Forelimb muscle (tissue), 1 donor: ENCODE results near the gene PEAK1. TPM values are rescaled to one million over a fixed set of nuclear protein-coding genes. Genes with fewer than 3 reads are reported as not detected.

Experiments used
- DNase-seq: peaks from one replicate; pipeline ENCODE4 v3.0.0-alpha.2; 2013; ENCODE audit warnings: low read depth
- polyA plus RNA-seq: library from polyadenylated mRNA; unstranded; fragments of 120-200 nt; gene quantifications from one replicate; pipeline ENCODE4 v1.2.1, GENCODE V29; 2013; ENCODE audit not compliant: insufficient read length

PEAK1 gene
- polyA plus RNA-seq, 1 donor: 35.2 TPM

DNA sequence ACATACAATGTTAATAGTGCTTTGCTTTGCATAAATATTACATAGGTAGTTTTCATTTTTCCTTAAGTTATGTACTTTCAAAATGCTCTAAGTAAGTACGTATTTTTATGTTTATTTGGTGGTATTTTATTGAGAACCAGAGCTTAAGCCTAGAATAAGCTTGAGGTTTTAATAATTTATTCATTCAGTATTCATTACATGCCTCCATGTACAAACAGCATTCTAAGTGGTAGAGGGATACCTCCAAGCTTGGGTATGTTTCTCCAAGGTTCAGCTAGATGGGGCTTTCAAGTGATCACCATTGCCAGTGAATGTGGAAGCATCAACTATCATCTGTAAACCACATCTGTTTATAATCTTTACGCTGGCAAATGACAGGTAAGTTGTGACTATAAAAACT lies 52.3 kb downstream of the PEAK1 start:
- no peak for DNase-seq

- no peak for DNase-seq
Observed at GRCh38 chr15:77361456-77361855, 58.4 kb downstream of the PEAK1 start.

- no peak for DNase-seq
Observed at GRCh38 chr15:77358545-77359240, 61.2 kb downstream of the PEAK1 start.

DNA sequence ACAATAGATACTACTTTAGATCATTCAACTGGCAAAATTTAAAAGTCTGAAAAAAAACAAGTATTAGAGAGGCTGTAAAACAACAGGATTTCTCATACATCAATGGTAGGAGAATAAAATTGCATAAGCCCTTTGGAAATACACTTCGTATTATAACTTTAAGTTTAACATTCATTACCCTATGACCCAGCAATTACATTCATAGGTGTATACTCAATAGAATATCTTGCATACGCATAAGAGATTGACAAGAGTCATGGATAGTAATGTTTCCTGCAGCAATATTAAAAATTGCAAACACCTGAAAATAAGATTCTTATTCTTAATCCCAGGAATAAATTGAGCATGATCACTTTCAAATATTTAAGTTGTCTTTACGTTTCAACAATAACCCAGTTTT lies 63.6 kb downstream of the PEAK1 start:
- no peak for DNase-seq

GRCh38 chr15:77355321-77355720 lies 64.6 kb downstream of the PEAK1 start:
- no peak for DNase-seq

GRCh38 chr15:77354063-77354462 lies 65.8 kb downstream of the PEAK1 start:
- no peak for DNase-seq

GRCh38 chr15:77352887-77353286 lies 67.0 kb downstream of the PEAK1 start:
- DNase-seq: peak; percentile 50

DNA sequence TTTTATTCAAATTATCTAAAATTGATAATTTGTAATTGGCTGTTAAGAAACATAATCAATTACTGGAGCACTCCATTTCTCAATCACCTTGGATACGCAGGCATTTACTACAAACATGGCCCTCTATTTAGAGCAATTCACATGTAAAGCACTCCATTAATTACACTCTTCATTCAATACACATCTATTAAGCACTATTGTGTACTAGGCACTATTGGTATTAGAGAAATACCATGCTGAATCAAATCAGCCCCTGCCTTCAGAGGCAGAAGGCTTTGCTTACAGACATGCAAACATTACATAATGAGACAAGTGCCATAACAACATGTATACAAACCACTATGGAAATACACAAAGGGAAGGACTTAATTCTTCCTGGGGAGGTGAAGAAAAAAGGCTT lies 69.1 kb downstream of the PEAK1 start:
- DNase-seq: no peak

- DNase-seq: no peak
Observed at GRCh38 chr15:77349666-77350065, 70.2 kb downstream of the PEAK1 start.

- no peak for DNase-seq
Observed at GRCh38 chr15:77348511-77348910, 71.4 kb downstream of the PEAK1 start.

- no peak for DNase-seq
Observed at GRCh38 chr15:77347197-77347596, 72.7 kb downstream of the PEAK1 start.

GRCh38 chr15:77346245-77347036 lies 73.5 kb downstream of the PEAK1 start:
- no peak for DNase-seq

GRCh38 chr15:77342807-77343206 lies 77.1 kb downstream of the PEAK1 start:
- DNase-seq: no peak

- DNase-seq: no peak
Observed at GRCh38 chr15:77340245-77340644, 79.7 kb downstream of the PEAK1 start.

DNA sequence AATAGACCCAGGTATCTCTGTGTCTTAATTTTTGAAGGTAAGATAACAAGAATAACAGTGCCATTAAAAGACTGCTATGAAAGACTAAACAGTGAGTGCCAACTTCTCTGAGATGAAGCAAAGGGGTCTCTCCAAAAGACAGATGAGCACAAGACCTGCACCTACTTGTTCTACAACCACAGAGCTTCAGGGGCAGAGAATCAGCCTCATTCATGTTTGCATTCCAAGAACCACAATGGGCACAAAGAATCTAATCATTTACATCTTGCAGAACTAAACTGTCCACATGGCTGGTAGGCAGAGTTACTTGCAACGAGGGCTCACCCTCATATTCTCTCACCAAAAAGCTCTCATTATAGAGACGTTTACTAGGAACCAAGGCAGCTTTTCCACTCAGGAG lies 83.9 kb downstream of the PEAK1 start:
- DNase-seq: no peak

DNA sequence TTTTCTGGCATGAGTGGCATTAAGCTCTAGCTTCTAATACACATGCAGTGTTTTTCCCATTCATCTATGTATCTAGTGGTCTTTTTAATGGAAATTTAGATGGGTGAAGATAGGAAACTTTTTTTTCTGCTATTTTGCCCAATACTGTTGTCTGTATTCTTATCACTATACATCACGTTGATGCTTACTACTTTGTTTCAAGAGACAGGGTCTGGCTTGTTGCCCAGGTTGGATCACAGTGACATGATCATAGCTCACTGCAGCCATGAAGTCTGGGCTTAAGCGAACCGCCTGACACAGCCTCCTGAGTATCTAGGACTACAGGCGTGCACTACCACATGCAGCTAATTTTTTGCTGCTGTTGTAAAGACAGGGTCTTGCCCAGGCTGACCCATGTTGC lies 84.6 kb downstream of the PEAK1 start:
- no peak for DNase-seq

DNA sequence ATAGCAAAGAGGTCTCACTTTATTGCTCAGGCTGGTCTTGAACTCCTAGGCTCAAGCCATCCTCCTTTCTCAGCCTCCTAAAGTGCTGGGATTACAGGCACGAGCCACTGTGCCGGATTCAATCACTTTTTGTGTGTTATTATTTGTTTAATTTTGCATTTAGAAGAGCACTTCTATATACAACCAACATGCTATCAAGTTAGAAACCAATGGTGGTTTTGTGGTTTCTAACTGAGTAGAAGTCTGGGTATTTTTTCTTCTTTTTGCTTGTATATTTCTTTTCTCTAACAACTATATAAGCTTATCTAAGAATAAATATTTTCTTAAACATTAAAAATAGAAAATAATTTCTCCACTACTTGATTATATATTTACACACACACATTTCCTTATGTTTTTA lies 86.7 kb downstream of the PEAK1 start:
- DNase-seq: no peak

DNA sequence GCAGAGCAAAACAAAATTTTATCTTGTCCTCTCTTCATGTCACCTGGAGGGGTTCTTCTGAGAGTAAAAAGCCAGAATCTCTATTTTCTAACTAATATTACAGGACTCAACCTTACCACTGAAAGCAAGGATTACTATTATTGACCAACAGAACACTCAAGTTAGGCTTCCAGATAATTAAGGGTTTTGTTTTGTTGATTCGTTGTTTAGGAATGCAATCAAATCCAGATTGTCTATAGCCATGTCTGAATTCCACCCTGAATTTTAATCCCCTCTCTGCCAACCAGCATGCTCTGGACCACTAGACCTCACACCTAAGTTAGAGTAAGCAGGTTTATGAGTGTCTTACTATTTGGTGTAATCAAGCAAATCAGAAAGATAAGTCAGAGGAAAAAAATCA lies 90.7 kb downstream of the PEAK1 start:
- DNase-seq: no peak

GRCh38 chr15:77327844-77328529 lies 91.9 kb downstream of the PEAK1 start:
- no peak for DNase-seq

GRCh38 chr15:77327168-77327567 lies 92.7 kb downstream of the PEAK1 start:
- no peak for DNase-seq

GRCh38 chr15:77326366-77326765 lies 93.5 kb downstream of the PEAK1 start:
- no peak for DNase-seq

DNA sequence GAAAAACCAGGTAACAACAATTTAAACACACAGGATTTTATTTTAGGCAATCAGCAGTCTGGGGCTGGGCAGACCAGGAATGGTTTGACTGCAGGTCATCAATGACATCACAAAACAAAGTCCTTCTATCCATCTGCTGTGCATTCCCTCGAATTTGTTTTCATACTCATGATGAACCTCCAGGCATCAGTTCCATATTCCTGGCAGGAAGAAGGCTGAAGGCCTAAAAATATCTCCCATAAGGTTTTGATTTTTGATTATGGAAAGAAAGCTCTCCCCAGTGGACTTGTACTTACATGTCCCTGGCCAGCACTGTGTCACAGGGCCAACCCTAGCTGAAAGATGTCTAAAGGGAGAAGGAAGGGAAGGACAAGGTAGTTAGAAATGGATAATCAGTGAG lies 107.4 kb downstream of the PEAK1 start:
- no peak for DNase-seq
